Mammary epithelial cell (primary cell): Measurements from ENCODE around the gene UBE2E1.

Source experiments
- CTCF ChIP-seq, 2 donors: IDR thresholded peaks in 1 of 2; conservative IDR thresholded peaks in 1 of 2; 2 replicates each; pipeline ENCODE4 v1.5.1; 2011 to 2012; ENCODE audit warnings: inconsistent platforms in 2 of 2, low read length in 2 of 2, mild to moderate bottlenecking in 2 of 2, control low read depth in 1 of 2, low read depth in 1 of 2; ENCODE audit not compliant: insufficient read depth in 1 of 2; ENCODE audit errors: extremely low read depth in 1 of 2
- EZH2 ChIP-seq: IDR thresholded peaks from 2 replicates; pipeline ENCODE4 v1.6.1; 2012; ENCODE audit warnings: low read length, inconsistent platforms, borderline replicate concordance

DNA sequence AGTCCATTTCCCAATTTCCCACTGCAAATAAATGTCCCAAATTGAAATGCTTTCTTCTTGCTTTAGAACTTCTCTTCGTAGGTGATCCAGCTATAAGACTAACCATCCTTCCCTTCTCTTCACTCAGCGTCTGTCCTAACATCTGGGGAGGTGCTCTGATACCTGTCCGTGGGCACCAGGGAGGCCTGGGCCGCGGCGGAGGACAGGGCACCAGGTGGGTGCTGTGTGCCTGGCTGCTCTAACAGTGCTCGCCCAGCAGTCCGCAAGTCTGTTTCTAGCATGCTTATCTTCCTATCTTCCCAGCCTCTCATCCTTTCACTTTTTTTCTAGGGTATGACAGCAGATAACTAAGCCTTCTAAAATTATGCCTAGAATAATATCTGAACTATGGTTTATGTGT, 73.7 kb downstream of the UBE2E1 start:
- TF ChIP-seq CTCF (conservative IDR thresholded peaks at IDR 0.05 in 1 of 2, IDR thresholded peaks at IDR 0.05 in 1 of 2; ENCODE audit: extremely low read depth in 1 of 2, insufficient read depth in 1 of 2, low read depth in 1 of 2, low read length in 2 of 2), result no peak
- TF ChIP-seq EZH2, result no peak
